GM13977 (cell line): ENCODE data around the gene PTPRN.

ENCODE experiments used
- DNase-seq: peaks from one replicate; pipeline ENCODE4 v3.0.0; 2012; ENCODE audit warnings: low spot score
- in situ Hi-C: fragments of 300-500 bp; cut with MboI; formaldehyde crosslinking; loops from one replicate; pipeline ENCODE4 v1.12.0; 2022; ENCODE audit warnings: low sequenced_read_pairs, low pct_unique_long_range_greater_than_20kb, mixed read lengths, inconsistent platforms; ENCODE audit not compliant: unreplicated experiment
- TF ChIP-seq, protein P1 (sequence below): IDR thresholded peaks from 2 replicates; pipeline ENCODE4 v1.5.1; 2012; ENCODE audit warnings: mild to moderate bottlenecking, control low read depth; ENCODE audit not compliant: insufficient read depth; ENCODE audit errors: extremely low read depth, missing control alignments

PTPRN gene

DNA sequence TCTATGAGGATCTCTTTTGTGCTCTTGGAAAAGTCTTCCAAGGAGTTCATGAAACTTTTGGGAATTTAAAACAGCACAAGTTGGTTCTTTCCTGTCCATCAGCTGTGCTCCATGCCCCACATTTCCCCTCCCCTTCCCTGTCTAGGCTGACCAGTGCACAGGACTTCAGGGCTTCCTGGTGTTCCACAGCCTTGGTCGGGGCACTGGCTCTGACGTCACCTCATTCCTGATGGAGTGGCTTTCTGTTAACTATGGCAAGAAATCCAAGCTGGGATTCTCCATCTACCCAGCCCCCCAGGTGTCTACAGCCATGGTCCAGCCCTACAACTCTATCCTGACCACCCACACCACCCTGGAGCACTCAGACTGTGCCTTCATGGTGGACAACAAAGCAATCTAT is 38.2 kb downstream of the PTPRN start:
- in situ Hi-C loops = no loop called here
- DNase-seq = no peak
- TF ChIP-seq, protein P1, sequence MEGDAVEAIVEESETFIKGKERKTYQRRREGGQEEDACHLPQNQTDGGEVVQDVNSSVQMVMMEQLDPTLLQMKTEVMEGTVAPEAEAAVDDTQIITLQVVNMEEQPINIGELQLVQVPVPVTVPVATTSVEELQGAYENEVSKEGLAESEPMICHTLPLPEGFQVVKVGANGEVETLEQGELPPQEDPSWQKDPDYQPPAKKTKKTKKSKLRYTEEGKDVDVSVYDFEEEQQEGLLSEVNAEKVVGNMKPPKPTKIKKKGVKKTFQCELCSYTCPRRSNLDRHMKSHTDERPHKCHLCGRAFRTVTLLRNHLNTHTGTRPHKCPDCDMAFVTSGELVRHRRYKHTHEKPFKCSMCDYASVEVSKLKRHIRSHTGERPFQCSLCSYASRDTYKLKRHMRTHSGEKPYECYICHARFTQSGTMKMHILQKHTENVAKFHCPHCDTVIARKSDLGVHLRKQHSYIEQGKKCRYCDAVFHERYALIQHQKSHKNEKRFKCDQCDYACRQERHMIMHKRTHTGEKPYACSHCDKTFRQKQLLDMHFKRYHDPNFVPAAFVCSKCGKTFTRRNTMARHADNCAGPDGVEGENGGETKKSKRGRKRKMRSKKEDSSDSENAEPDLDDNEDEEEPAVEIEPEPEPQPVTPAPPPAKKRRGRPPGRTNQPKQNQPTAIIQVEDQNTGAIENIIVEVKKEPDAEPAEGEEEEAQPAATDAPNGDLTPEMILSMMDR = no peak

DNA sequence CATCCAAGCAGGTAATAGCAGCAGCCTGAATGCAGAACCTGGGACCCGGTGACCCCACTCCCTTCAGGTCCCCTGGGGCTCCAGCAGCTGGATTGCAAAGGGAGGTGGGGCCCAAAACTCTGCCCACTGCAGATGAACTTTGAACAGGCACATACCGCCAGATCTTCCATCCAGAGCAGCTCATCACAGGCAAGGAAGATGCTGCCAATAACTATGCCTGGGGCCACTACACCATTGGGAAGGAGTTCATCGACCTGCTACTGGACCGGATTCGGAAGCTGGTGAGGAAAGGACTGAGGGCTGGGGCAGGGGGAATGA is 39.2 kb downstream of the PTPRN start:
- no peak for DNase-seq
- TF ChIP-seq, protein P1 = no peak
- in situ Hi-C loops = no loop called here

DNA sequence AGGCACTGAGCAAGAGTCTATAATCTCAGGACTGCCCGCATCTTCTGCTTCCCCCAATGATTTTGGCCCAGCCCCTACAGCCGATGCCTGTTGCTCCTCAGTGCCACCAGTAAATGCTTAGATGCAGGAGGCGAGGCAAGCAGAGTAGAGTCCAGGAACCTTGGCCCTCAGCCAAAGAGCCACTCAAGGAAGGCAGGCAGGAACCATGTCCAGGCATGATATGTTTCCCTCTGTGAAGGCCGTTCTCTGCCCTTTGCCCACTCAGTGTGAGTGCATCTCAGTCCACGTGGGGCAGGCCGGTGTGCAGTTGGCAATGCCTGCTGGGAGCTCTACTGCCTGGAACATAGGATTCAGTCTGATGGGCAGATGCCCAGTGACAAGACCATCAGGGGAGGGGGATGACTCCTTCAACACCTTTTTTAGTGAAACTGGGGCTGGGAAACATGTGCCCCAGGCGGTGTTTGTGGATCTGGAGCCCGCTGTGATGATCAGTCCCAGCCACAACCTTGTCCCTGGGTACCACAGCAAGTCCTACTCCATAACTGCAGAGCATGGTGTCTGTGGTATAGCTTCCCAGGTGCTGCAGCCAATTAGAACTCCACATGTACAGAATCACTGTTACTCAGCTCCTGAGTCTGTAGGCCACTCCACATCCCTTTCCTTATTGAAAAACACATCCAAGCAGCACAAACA is 39.7 kb downstream of the PTPRN start:
- no peak for DNase-seq
- TF ChIP-seq, protein P1 = no peak
- in situ Hi-C loops = no loop called here

DNA sequence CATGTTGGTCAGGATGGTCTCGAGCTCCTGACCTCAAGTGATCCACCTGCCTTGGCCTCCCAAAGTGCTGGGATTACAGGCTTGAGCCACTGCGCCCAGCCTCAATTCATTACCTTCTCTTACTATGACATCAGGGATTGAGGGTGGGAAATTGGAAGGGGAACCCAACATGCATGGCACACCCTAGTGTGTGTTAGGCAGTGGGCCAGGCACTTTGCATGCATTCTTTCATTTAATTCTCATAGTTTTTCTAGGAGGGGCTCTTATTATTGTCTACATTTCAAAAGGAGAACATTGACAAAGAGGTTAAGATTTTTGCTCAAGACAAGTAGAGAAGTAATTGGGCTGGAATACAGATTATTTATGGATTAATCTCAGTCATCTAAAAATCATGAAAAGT is 40.9 kb downstream of the PTPRN start:
- DNase-seq = no peak
- TF ChIP-seq, protein P1 = no peak

DNA sequence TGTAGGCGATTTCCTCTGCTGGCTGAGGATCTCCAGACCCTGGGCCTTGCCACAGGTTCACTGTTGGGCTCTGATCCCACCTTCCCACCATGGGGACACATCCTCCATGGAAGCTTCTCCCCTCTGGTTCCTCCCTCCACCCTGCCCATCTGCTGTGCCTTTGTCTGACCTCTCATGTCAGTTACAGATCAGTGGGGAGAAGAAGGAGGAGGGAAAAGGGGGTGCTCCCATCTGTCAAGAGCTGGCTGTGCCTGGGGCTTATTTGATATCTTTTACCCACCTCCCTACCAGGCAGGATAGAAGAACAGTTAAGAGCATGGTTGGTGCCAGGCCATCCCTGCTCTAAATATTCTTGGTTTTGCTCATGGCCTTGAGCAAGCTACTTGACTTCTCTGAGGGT is 42.3 kb downstream of the PTPRN start:
- no peak for DNase-seq
- TF ChIP-seq, protein P1 = no peak
- in situ Hi-C loops = no loop called here

More for the DNA sequence above, 40.9 kb downstream of the PTPRN start:
- in situ Hi-C loops = no loop called here

DNA sequence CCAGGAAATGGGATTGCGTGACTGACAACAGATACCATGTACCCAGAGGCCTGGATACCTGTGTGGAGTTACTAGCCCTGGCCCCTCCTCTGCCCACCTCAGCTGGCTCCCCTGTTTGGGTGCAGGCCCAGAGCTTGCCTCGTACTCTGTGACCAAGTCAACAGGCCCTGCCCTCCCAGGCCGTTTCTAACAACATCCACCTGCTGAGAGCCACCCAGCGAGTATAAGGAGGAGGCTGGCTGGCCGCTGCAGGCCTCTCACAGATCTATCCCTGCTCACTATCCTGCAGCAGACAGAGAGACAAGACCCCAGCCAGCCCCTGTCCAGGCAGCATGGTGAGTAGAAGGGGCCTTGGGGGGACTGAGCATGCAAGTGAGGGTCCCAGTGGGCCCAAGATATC is 43.0 kb downstream of the PTPRN start:
- TF ChIP-seq, protein P1 = no peak
- DNase-seq = no peak
- in situ Hi-C loops = no loop called here
